HepG2 (cell line): ENCODE data around the gene TNS1. TPM values are rescaled to one million over a fixed set of nuclear protein-coding genes. Genes with fewer than 3 reads are reported as not detected.
A peak's percentile ranks its signal among the peaks of the same experiment; 100 is the strongest.

Experiments used
- AKAP8 ChIP-seq: sonication (generic); formaldehyde crosslinking; IDR thresholded peaks from 2 replicates; pipeline ENCODE4 v1.5.1; 2020; ENCODE audit warnings: mild to moderate bottlenecking, missing genetic modification reagents
- CSRNP2 ChIP-seq: sonication (generic); formaldehyde crosslinking; conservative IDR thresholded peaks from 2 replicates; pipeline ENCODE4 v1.8.0; 2022; ENCODE audit warnings: low read depth, missing genetic modification reagents
- ELF3 ChIP-seq: IDR thresholded peaks from 2 replicates; pipeline ENCODE4 v1.6.1; 2016; ENCODE audit warnings: missing genetic modification reagents, missing compliant biosample characterization
- EP300 ChIP-seq, 3 experiments: sonication (generic) in 1 of 3; formaldehyde crosslinking in 1 of 3; IDR thresholded peaks; 2 replicates each; pipeline versions ENCODE4 v1.5.1 to v1.6.1; 2011 to 2020; ENCODE audit warnings: low read depth in 2 of 3, low read length in 2 of 3, borderline replicate concordance in 1 of 3, improper control_type of control experiment in 1 of 3, mild to moderate bottlenecking in 1 of 3, missing genetic modification reagents in 1 of 3, moderate library complexity in 1 of 3
- ETV6 ChIP-seq: sonication (generic); formaldehyde crosslinking; conservative IDR thresholded peaks from 2 replicates; pipeline ENCODE4 v1.4.0; 2020; ENCODE audit warnings: missing genetic modification reagents
- FIP1L1 ChIP-seq: fragments of 200-400 bp; formaldehyde crosslinking; IDR thresholded peaks from 2 replicates; pipeline ENCODE4 v1.6.1; 2018; ENCODE audit warnings: low read depth, mild to moderate bottlenecking, low read length, moderate library complexity, borderline replicate concordance; ENCODE audit not compliant: insufficient read depth
- HOMEZ ChIP-seq: IDR thresholded peaks from 2 replicates; pipeline ENCODE4 v1.6.1; 2016; ENCODE audit warnings: low read depth
- KLF9 ChIP-seq: IDR thresholded peaks from 2 replicates; pipeline ENCODE4 v1.6.1; 2016; ENCODE audit warnings: low read depth
- MATR3 ChIP-seq: sonication (generic); formaldehyde crosslinking; IDR thresholded peaks from 2 replicates; pipeline ENCODE4 v1.4.0; 2020; ENCODE audit warnings: missing genetic modification reagents
- NFE2L1 ChIP-seq: sonication (generic); formaldehyde crosslinking; IDR thresholded peaks from 2 replicates; pipeline ENCODE4 v1.4.0; 2020; ENCODE audit warnings: missing genetic modification reagents, mild to moderate bottlenecking, borderline replicate concordance
- PLSCR1 ChIP-seq: sonication (generic); formaldehyde crosslinking; IDR thresholded peaks from 2 replicates; pipeline ENCODE4 v1.5.0; 2020; ENCODE audit warnings: missing genetic modification reagents, mild to moderate bottlenecking, borderline replicate concordance
- PRDM10 ChIP-seq: sonication (generic); formaldehyde crosslinking; IDR thresholded peaks from 2 replicates; pipeline ENCODE4 v1.4.0; 2020; ENCODE audit warnings: low read depth, missing genetic modification reagents
- TOE1 ChIP-seq: sonication (generic); formaldehyde crosslinking; IDR thresholded peaks from 2 replicates; pipeline ENCODE4 v1.4.0; 2020; ENCODE audit warnings: mild to moderate bottlenecking, missing genetic modification reagents
- ZKSCAN5 ChIP-seq: sonication (generic); formaldehyde crosslinking; IDR thresholded peaks from 2 replicates; pipeline ENCODE4 v1.5.1; 2020; ENCODE audit warnings: mild to moderate bottlenecking, missing genetic modification reagents
- ZNF180 ChIP-seq: sonication (generic); formaldehyde crosslinking; IDR thresholded peaks from 2 replicates; pipeline ENCODE4 v1.4.0; 2020; ENCODE audit warnings: low read depth, missing genetic modification reagents, borderline replicate concordance
- ZNF782 ChIP-seq: sonication (generic); formaldehyde crosslinking; IDR thresholded peaks from 2 replicates; pipeline ENCODE4 v1.4.0; 2020; ENCODE audit warnings: missing genetic modification reagents, mild to moderate bottlenecking, borderline replicate concordance
- polyA plus RNA-seq, 8 experiments: library from polyadenylated mRNA; depleted of rRNA in 3 of 8; stranded (reverse) in 7 of 8; unstranded in 1 of 8; fragments of >200 nt; fragmentation: Illumina TruSeq in 4 of 8; extraction: Trizol in 4 of 8; gene quantifications; 2 replicates each; pipeline versions ENCODE4 v1.2.1 to v1.2.3, GENCODE V29; 2011 to 2016; ENCODE audit warnings: low read depth in 4 of 8, missing spikeins in 1 of 8, mixed read lengths in 1 of 8; ENCODE audit not compliant: insufficient read depth in 1 of 8
- total RNA-seq, 5 experiments: library from RNA; depleted of rRNA; stranded (reverse); fragments of >200 nt; fragmentation: Illumina TruSeq; extraction: Trizol; gene quantifications; 2 replicates each; pipeline ENCODE4 v1.2.3, GENCODE V29; 2016; ENCODE audit warnings: low read depth in 1 of 5
- TF ChIP-seq, protein P1 (sequence below): sonication (generic); formaldehyde crosslinking; conservative IDR thresholded peaks from 2 replicates; pipeline ENCODE4 v1.4.0; 2020; ENCODE audit warnings: missing genetic modification reagents

Gene TNS1
- total and polyA plus RNA-seq, 2 of the 13 experiments (the other 11 are each of a cell fraction or from before 2014, with no cell fraction given): 1.9 to 118 TPM

GRCh38 chr2:217785544-217786045, 217.2 kb downstream of the TNS1 start (continued):
- TF ChIP-seq, protein P1, sequence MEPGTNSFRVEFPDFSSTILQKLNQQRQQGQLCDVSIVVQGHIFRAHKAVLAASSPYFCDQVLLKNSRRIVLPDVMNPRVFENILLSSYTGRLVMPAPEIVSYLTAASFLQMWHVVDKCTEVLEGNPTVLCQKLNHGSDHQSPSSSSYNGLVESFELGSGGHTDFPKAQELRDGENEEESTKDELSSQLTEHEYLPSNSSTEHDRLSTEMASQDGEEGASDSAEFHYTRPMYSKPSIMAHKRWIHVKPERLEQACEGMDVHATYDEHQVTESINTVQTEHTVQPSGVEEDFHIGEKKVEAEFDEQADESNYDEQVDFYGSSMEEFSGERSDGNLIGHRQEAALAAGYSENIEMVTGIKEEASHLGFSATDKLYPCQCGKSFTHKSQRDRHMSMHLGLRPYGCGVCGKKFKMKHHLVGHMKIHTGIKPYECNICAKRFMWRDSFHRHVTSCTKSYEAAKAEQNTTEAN: no peak
- TF ChIP-seq ZNF180: no peak
- no peak for TF ChIP-seq PRDM10
- no peak for TF ChIP-seq EP300 (IDR thresholded peaks at IDR 0.05; ENCODE audit: low read depth in 2 of 2, low read length in 2 of 2)
- no peak for TF ChIP-seq EP300 (CRISPR knock-in tag; IDR thresholded peaks at IDR 0.05; ENCODE audit: borderline replicate concordance)
- no peak for TF ChIP-seq PLSCR1
- peak; percentile 62 for TF ChIP-seq ELF3
- no peak for TF ChIP-seq HOMEZ (CRISPR knock-in tag)
- TF ChIP-seq CSRNP2 (CRISPR knock-in tag): no peak
- no peak for TF ChIP-seq ETV6
- TF ChIP-seq TOE1 (CRISPR knock-in tag): no peak
- TF ChIP-seq KLF9 (CRISPR knock-in tag): no peak
- no peak for TF ChIP-seq FIP1L1
- TF ChIP-seq ZKSCAN5 (CRISPR knock-in tag): no peak
- no peak for TF ChIP-seq ZNF782 (CRISPR knock-in tag)
- no peak for TF ChIP-seq MATR3 (CRISPR knock-in tag)
- peak; percentile 85; the same call in 1 of the 2 replicates for TF ChIP-seq AKAP8 (CRISPR knock-in tag)
- TF ChIP-seq NFE2L1 (CRISPR knock-in tag): 0 out of 2 replicates have a peak, but pooled peaks have one; percentile 53
